CD14-positive monocyte (primary cell): ENCODE data around the gene CHST14. TPM values are rescaled to one million over a fixed set of nuclear protein-coding genes. Genes with fewer than 3 reads are reported as not detected.
A peak's percentile ranks its signal among the peaks of the same experiment; 100 is the strongest.

ENCODE experiments used
- DNase-seq, 3 donors: peaks; one replicate each; pipeline ENCODE4 v3.0.0-alpha.2; 2011 to 2022
- H2AFZ ChIP-seq: 2 replicates; pipeline ENCODE4 v1.6.0; 2012; ENCODE audit warnings: mild to moderate bottlenecking, low read depth, low read length, inconsistent platforms; ENCODE audit not compliant: insufficient read depth, poor library complexity, severe bottlenecking
- H3K27ac ChIP-seq, 2 donors: 1 replicate in 1 of 2; 2 replicates in 1 of 2; pipeline ENCODE4 v1.5.1; 2012 to 2013; ENCODE audit warnings: low read length in 2 of 2, control low read depth in 1 of 2, inconsistent platforms in 1 of 2, low read depth in 1 of 2, mild to moderate bottlenecking in 1 of 2
- H3K27me3 ChIP-seq, 2 donors: one replicate each; pipeline versions ENCODE4 v1.6.0 to v1.6.1; 2011 to 2013; ENCODE audit warnings: low read length in 2 of 2; ENCODE audit not compliant: control insufficient read depth in 2 of 2, insufficient read depth in 2 of 2
- H3K36me3 ChIP-seq, 2 donors: replicated peaks in 1 of 2; 1 replicate in 1 of 2; 2 replicates in 1 of 2; pipeline versions ENCODE4 v1.5.1 to v1.6.1; 2012 to 2013; ENCODE audit warnings: low read length in 2 of 2, control low read depth in 1 of 2, inconsistent platforms in 1 of 2, mild to moderate bottlenecking in 1 of 2; ENCODE audit not compliant: insufficient read depth in 2 of 2, control insufficient read depth in 1 of 2
- H3K4me1 ChIP-seq, 2 donors: 1 replicate in 1 of 2; 2 replicates in 1 of 2; pipeline versions ENCODE4 v1.5.1 to v1.6.1; 2012 to 2013; ENCODE audit warnings: low read length in 2 of 2, control low read depth in 1 of 2, inconsistent platforms in 1 of 2, mild to moderate bottlenecking in 1 of 2, moderate library complexity in 1 of 2; ENCODE audit not compliant: insufficient read depth in 2 of 2, control insufficient read depth in 1 of 2
- H3K4me2 ChIP-seq: replicated peaks from 2 replicates; pipeline ENCODE3; 2012; ENCODE audit warnings: low read length, moderate library complexity, mild to moderate bottlenecking; ENCODE audit not compliant: poor library complexity, severe bottlenecking; ENCODE audit errors: extremely low read depth
- H3K4me3 ChIP-seq, 3 experiments: fragments of 200-600 bp in 1 of 3; sonication (generic) in 1 of 3; replicated peaks in 1 of 3; 1 replicate in 2 of 3; 2 replicates in 1 of 3; pipeline ENCODE4 v1.5.1; 2011 to 2013; ENCODE audit warnings: low read length in 3 of 3, mild to moderate bottlenecking in 3 of 3, control low read depth in 2 of 3, low read depth in 2 of 3, inconsistent platforms in 1 of 3, moderate library complexity in 1 of 3
- H3K79me2 ChIP-seq: 2 replicates; pipeline ENCODE4 v1.6.0; 2012; ENCODE audit warnings: mild to moderate bottlenecking, control low read depth, inconsistent platforms, low read length, moderate library complexity; ENCODE audit not compliant: insufficient read depth
- H3K9ac ChIP-seq: 2 replicates; pipeline ENCODE4 v1.6.0; 2017; ENCODE audit warnings: low read length, mild to moderate bottlenecking; ENCODE audit not compliant: insufficient read depth, poor library complexity, severe bottlenecking
- H3K9me3 ChIP-seq, 2 donors: replicated peaks in 1 of 2; 1 replicate in 1 of 2; 2 replicates in 1 of 2; pipeline versions ENCODE4 v1.5.1 to v1.6.1; 2012 to 2013; ENCODE audit warnings: low read length in 2 of 2, control low read depth in 1 of 2; ENCODE audit not compliant: control insufficient read depth in 1 of 2, insufficient read depth in 1 of 2
- H4K20me1 ChIP-seq: 2 replicates; pipeline ENCODE4 v1.6.0; 2012; ENCODE audit warnings: mild to moderate bottlenecking, low read length, control low read depth, moderate library complexity; ENCODE audit not compliant: insufficient read depth
- H3K27ac Mint-ChIP-seq, 7 donors: one replicate each; pipeline ENCODE4 v1.8.0; 2020; ENCODE audit warnings: mild to moderate bottlenecking in 7 of 7, mixed read lengths in 7 of 7, moderate library complexity in 6 of 7, inconsistent platforms in 2 of 7
- H3K27me3 Mint-ChIP-seq, 3 donors: one replicate each; pipeline ENCODE4 v1.8.0; 2021 to 2022; ENCODE audit warnings: low read depth in 3 of 3, mild to moderate bottlenecking in 3 of 3, mixed read lengths in 3 of 3, moderate library complexity in 3 of 3, inconsistent platforms in 1 of 3
- H3K36me3 Mint-ChIP-seq, 2 donors: one replicate each; pipeline ENCODE4 v1.8.0; 2020; ENCODE audit warnings: mixed read lengths in 2 of 2, inconsistent platforms in 1 of 2, mild to moderate bottlenecking in 1 of 2
- H3K4me1 Mint-ChIP-seq: one replicate; pipeline ENCODE4 v1.8.0; 2020; ENCODE audit warnings: mild to moderate bottlenecking, mixed read lengths
- H3K4me3 Mint-ChIP-seq, 2 donors: one replicate each; pipeline ENCODE4 v1.8.0; 2020; ENCODE audit warnings: mild to moderate bottlenecking in 2 of 2, mixed read lengths in 2 of 2, moderate library complexity in 1 of 2
- H3K9me3 Mint-ChIP-seq, 7 donors: one replicate each; pipeline ENCODE4 v1.8.0; 2020 to 2022; ENCODE audit warnings: mixed read lengths in 7 of 7, mild to moderate bottlenecking in 6 of 7, moderate library complexity in 6 of 7, inconsistent platforms in 2 of 7
- WGBS: methylation state at CpG from one replicate; pipeline ENCODE4 v1.1.5; 2013; ENCODE audit warnings: missing lambda C conversion rate; ENCODE audit not compliant: insufficient coverage; 5-methylcytosine and 5-hydroxymethylcytosine counted together
- intact Hi-C, 2 donors: fragments of 100-400 bp; cut with micrococcal nuclease; formaldehyde crosslinking; loops; one replicate each; pipeline versions ENCODE4 v1.15.0 to v1.15.1; 2023
- polyA plus RNA-seq, 3 donors: library from polyadenylated mRNA; depleted of rRNA in 1 of 3; unstranded in 2 of 3; stranded (reverse) in 1 of 3; fragments of 300-500 nt in 2 of 3; fragments of >200 nt in 1 of 3; fragmentation: Illumina TruSeq in 2 of 3; gene quantifications; 1 replicate in 2 of 3; 2 replicates in 1 of 3; pipeline ENCODE4 v1.2.3, GENCODE V29; 2012 to 2021
- TF ChIP-seq, protein P1 (sequence below): fragments of 200-600 bp; IDR thresholded peaks from one replicate; pipeline ENCODE4 v1.8.0; 2022; ENCODE audit warnings: antibody characterized with exemption, mild to moderate bottlenecking

The CHST14 gene
- polyA plus RNA-seq, 3 donors: 0.85 to 5.2 (median 1.2) TPM

DNA sequence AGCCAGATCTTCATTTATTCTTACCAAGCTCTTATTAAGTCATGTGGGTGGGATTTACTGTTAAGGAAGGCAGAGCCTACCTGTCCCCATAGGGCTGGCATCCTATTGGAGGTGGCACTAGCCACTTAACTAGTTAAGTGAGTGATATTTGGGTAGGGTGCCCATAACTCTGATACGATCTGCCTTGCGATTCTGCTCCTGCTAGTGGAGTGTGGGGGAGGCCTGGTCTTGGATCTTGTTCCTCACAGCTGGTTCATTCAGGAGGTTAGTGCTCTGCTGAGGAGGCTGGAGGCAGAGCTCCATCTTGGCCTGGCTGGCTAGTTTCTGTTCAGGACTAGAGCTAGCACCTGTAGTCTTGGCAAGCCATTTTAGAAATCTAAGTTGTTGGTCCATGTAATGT is 20.7 kb upstream of the CHST14 start:
- no peak overlapping the region for H3K27ac Mint-ChIP-seq
- Histone ChIP-seq H3K27me3 (no peaks in the 10 kb centered on the region), H3K27ac (no peak overlapping the region), H4K20me1 (peaks cover 88% of the 10 kb centered on the region), H2AFZ (no peak overlapping the region), H3K36me3 (no peaks in the 10 kb centered on the region), H3K4me3 (no peak overlapping the region), H3K4me2 (no peak overlapping the region), H3K79me2 (peaks cover 71% of the 10 kb centered on the region), H3K9me3 (no peaks in the 10 kb centered on the region), H3K4me1 (peaks cover 13 to 25% of the 10 kb centered on the region in 2 donors), H3K9ac (no peak overlapping the region)
- no peak for DNase-seq
- H3K4me3 Mint-ChIP-seq: no peak overlapping the region
- intact Hi-C loops: no loop called here
- H3K4me1 Mint-ChIP-seq: peaks cover 40% of the 10 kb centered on the region
- no peaks in the 10 kb centered on the region for H3K9me3 Mint-ChIP-seq
- TF ChIP-seq, protein P1, sequence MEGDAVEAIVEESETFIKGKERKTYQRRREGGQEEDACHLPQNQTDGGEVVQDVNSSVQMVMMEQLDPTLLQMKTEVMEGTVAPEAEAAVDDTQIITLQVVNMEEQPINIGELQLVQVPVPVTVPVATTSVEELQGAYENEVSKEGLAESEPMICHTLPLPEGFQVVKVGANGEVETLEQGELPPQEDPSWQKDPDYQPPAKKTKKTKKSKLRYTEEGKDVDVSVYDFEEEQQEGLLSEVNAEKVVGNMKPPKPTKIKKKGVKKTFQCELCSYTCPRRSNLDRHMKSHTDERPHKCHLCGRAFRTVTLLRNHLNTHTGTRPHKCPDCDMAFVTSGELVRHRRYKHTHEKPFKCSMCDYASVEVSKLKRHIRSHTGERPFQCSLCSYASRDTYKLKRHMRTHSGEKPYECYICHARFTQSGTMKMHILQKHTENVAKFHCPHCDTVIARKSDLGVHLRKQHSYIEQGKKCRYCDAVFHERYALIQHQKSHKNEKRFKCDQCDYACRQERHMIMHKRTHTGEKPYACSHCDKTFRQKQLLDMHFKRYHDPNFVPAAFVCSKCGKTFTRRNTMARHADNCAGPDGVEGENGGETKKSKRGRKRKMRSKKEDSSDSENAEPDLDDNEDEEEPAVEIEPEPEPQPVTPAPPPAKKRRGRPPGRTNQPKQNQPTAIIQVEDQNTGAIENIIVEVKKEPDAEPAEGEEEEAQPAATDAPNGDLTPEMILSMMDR: no peak
- H3K36me3 Mint-ChIP-seq: peaks cover 9 to 12% of the 10 kb centered on the region in 2 donors
- H3K27me3 Mint-ChIP-seq: peaks cover 0 to 3% (median 0%) of the 10 kb centered on the region in 3 donors
- WGBS: 100% methylated on average over 1 of the region's 2 CpGs

GRCh38 chr15:40451527-40452158 is 19.1 kb upstream of the CHST14 start:
- H3K9me3 Mint-ChIP-seq: no peaks in the 10 kb centered on the region
- H3K27me3 Mint-ChIP-seq: peaks cover 0 to 5% (median 0%) of the 10 kb centered on the region in 3 donors
- H3K4me2 ChIP-seq: no peak overlapping the region
- 100% methylated on average over 1 of the region's 3 CpGs for WGBS
- no peak overlapping the region for H2AFZ ChIP-seq
- DNase-seq: no peak
- H3K9me3 ChIP-seq: no peaks in the 10 kb centered on the region
- H4K20me1 ChIP-seq: peaks cover 88% of the 10 kb centered on the region
- peaks cover 5 to 6% of the 10 kb centered on the region in 2 donors for H3K36me3 Mint-ChIP-seq
- no peaks in the 10 kb centered on the region for H3K36me3 ChIP-seq
- no peak overlapping the region for H3K4me3 ChIP-seq
- H3K27me3 ChIP-seq: no peaks in the 10 kb centered on the region
- H3K4me1 ChIP-seq: peaks cover 19 to 31% of the 10 kb centered on the region in 2 donors
- H3K27ac ChIP-seq: no peak overlapping the region
- H3K27ac Mint-ChIP-seq: peak overlapping the region in 2 of 7 donors; percentile 60 to 86
- peaks cover 71% of the 10 kb centered on the region for H3K79me2 ChIP-seq
- TF ChIP-seq, protein P1: no peak
- peak overlapping the region; percentile 10 for H3K9ac ChIP-seq
- H3K4me1 Mint-ChIP-seq: peaks cover 52% of the 10 kb centered on the region
- intact Hi-C loops: no loop called here
- no peak overlapping the region for H3K4me3 Mint-ChIP-seq
